Mesodermal cell (in vitro differentiated cells): ENCODE data around the gene ECT2L.

Source experiments
- H3K27ac ChIP-seq: 2 replicates; pipeline ENCODE4 v1.7.0; 2013; ENCODE audit warnings: mild to moderate bottlenecking, low read depth, low read length, moderate library complexity; ENCODE audit not compliant: severe bottlenecking
- H3K36me3 ChIP-seq: 2 replicates; pipeline ENCODE4 v1.7.1; 2013; ENCODE audit warnings: mild to moderate bottlenecking, low read length, moderate library complexity; ENCODE audit not compliant: control insufficient read depth, insufficient read depth
- H3K4me1 ChIP-seq: one replicate; pipeline ENCODE4 v1.7.1; 2013; ENCODE audit warnings: mild to moderate bottlenecking, low read length; ENCODE audit not compliant: insufficient read depth, control insufficient read depth, poor library complexity, severe bottlenecking
- H3K4me3 ChIP-seq: 2 replicates; pipeline ENCODE4 v1.7.0; 2013; ENCODE audit warnings: low read length, control low read depth, mild to moderate bottlenecking; ENCODE audit not compliant: insufficient read depth, poor library complexity, severe bottlenecking; ENCODE audit errors: extremely low read depth
- H3K9me3 ChIP-seq: 2 replicates; pipeline ENCODE4 v1.7.1; 2013; ENCODE audit warnings: mild to moderate bottlenecking, low read length, moderate library complexity; ENCODE audit not compliant: control insufficient read depth
- WGBS, 2 experiments: methylation state at CpG; one replicate each; pipeline ENCODE4 v1.1.5; 2013; ENCODE audit warnings: missing lambda C conversion rate in 2 of 2; ENCODE audit not compliant: insufficient coverage in 2 of 2; 5-methylcytosine and 5-hydroxymethylcytosine counted together

Gene ECT2L

GRCh38 chr6:138778331-138778730, 17.6 kb upstream of the ECT2L start:
- no peaks in the 10 kb centered on the region for H3K9me3 ChIP-seq
- no peak overlapping the region for H3K27ac ChIP-seq
- H3K36me3 ChIP-seq, result peaks cover 17% of the 10 kb centered on the region
- H3K4me3 ChIP-seq, result no peak overlapping the region
- H3K4me1 ChIP-seq, result peaks cover 4% of the 10 kb centered on the region
- WGBS, 2 experiments, result 70 to 83% methylated on average over 2 to 5 of the region's 6 CpGs

- Histone ChIP-seq H3K9me3 (no peaks in the 10 kb centered on the region), H3K4me1 (no peaks in the 10 kb centered on the region), H3K27ac (no peak overlapping the region), H3K4me3 (no peak overlapping the region), H3K36me3 (peaks cover 26% of the 10 kb centered on the region)
- 88 to 94% methylated on average over 2 of the region's 4 CpGs for WGBS, 2 experiments
These were observed 13.6 kb upstream of the ECT2L start for GRCh38 chr6:138782243-138782642.

- H3K27ac ChIP-seq, result no peak overlapping the region
- 91 to 93% methylated on average over 2 to 3 of the region's 4 CpGs for WGBS, 2 experiments
- H3K4me3 ChIP-seq, result no peak overlapping the region
- H3K36me3 ChIP-seq, result peaks cover 32% of the 10 kb centered on the region
- H3K4me1 ChIP-seq, result no peaks in the 10 kb centered on the region
- H3K9me3 ChIP-seq, result no peaks in the 10 kb centered on the region
These were observed 10.8 kb upstream of the ECT2L start for GRCh38 chr6:138785079-138785478.

- Histone ChIP-seq H3K4me1 (no peaks in the 10 kb centered on the region), H3K36me3 (peaks cover 26% of the 10 kb centered on the region), H3K4me3 (no peak overlapping the region), H3K27ac (no peak overlapping the region), H3K9me3 (no peaks in the 10 kb centered on the region)
- WGBS, 2 experiments, result 92 to 100% methylated on average over 3 of the region's 3 CpGs
These were observed 9.9 kb upstream of the ECT2L start for GRCh38 chr6:138785980-138786379.

DNA sequence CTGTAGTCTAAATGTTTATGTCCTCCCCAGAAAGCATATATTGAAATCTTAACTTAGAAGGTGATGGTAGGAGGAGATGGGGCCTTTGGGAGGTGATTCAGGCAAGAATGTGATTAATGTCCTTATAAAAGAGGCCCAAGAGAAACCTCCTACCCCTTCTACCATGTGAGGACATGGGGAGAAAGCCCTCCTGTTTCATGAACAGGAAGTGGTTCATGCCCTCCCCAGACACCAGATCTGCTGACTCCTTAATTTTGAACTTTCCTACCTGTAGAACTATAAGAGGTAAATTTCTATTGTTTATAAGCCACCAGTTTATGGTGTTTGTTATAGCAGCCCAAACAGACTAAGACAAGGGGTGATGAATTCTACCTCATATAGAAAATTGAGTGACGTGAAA, 8.7 kb upstream of the ECT2L start:
- no peak overlapping the region for H3K4me3 ChIP-seq
- no peaks in the 10 kb centered on the region for H3K9me3 ChIP-seq
- H3K4me1 ChIP-seq, result no peaks in the 10 kb centered on the region
- H3K27ac ChIP-seq, result no peak overlapping the region
- H3K36me3 ChIP-seq, result peaks cover 26% of the 10 kb centered on the region
- whole genome bisulfite sequencing, 2 experiments, result 100% methylated on average over 1 of the region's 1 CpG; no CpG with 5 or more reads in 1 of the 2 experiments

DNA sequence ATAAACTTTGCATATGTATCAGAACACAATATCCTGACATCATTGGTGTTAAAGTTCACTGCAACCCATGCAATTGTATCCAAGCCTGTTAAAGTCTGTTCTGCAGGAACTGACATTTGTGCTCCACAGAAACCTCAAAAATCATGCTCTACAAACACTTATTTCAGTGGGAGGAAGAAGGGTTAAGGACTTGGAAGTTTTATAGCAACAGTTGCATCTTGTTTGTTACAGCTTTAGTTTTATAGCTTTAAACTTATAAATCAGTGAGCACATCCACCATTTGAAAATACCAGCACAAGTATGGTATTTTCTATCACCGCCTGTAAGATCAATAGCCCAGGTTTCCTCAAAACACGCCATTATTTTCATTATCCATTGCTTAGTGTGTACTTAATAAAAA, 884 bp downstream of the ECT2L start:
- Histone ChIP-seq H3K9me3 (no peaks in the 10 kb centered on the region), H3K27ac (no peak overlapping the region), H3K4me3 (no peak overlapping the region), H3K4me1 (no peaks in the 10 kb centered on the region), H3K36me3 (peaks cover under 1% of the 10 kb centered on the region)
- no CpG with 5 or more reads among the region's 2 CpGs for WGBS, 2 experiments

DNA sequence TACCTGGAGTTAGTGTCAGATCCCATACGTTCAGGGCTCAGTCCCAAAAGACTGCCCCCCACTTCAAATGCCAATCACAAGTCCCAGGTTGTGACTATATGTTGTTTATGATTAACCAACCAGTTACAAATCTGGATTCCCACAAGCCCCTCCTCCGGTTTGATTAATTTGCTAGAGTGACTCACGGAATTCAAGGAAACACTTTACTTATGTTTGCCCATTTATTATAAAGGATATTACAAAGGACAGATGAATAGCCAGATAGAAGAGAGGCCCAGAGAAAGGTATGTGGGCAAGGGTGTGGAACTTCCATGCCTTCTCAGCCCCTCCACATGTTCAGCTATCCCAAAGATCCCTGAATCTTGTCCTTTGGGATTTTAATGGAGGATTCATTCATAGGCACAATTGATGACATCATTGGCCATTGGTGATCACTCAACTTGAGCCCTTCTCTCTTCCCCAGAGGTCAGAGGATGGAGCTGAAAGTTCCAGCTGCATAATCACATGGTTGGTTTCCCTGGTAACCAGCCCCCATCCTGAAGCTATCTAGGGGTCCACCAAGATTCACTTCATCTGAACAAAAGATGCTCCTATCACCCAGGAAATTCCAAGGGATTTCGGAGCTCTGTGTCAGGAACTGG, 2.0 kb downstream of the ECT2L start:
- Histone ChIP-seq H3K36me3 (no peaks in the 10 kb centered on the region), H3K4me3 (no peak overlapping the region), H3K27ac (no peak overlapping the region), H3K4me1 (no peaks in the 10 kb centered on the region), H3K9me3 (no peaks in the 10 kb centered on the region)
- 100% methylated on average over 1 of the region's 4 CpGs for WGBS, 2 experiments

DNA sequence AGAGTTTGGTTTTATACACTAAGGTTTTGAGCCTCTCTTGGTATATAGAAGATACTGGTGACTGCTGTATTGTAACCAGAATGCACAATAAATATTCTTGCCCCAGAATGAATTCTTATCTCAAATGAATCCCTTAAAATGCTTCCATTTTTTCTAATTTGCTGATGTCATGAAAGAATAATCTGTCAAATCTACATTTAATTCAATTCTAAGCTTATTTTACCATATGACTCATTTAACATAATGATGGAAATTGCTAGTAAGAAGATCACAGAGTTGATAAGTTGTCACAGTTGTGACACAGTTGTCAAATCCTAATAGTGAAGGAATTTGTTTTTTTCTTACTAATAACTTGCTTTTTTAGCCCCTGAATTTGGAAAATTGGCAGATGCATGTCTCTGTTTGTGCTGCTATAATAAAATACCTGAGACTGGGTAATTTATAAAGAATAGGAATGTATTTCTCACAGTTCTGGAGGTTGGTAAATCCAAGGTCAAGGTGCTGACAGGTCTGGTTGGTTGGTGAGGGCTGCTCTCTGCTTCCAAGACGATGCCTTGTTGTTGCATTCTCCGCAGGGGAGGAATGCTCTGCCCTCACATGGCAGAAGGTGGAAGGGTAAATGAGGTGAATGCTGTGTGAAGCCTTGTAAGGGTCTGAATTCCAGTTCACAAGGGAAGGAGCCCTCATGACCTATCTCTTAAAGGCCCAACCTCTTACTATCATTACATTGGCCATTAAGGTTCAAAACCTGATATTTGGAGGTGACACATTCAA, 4.7 kb downstream of the ECT2L start:
- WGBS, 2 experiments, result 38% methylated on average over 2 of the region's 2 CpGs; no CpG with 5 or more reads in 1 of the 2 experiments
- no peak overlapping the region for H3K27ac ChIP-seq
- no peak overlapping the region for H3K4me3 ChIP-seq
- no peaks in the 10 kb centered on the region for H3K36me3 ChIP-seq
- no peaks in the 10 kb centered on the region for H3K4me1 ChIP-seq
- no peaks in the 10 kb centered on the region for H3K9me3 ChIP-seq

DNA sequence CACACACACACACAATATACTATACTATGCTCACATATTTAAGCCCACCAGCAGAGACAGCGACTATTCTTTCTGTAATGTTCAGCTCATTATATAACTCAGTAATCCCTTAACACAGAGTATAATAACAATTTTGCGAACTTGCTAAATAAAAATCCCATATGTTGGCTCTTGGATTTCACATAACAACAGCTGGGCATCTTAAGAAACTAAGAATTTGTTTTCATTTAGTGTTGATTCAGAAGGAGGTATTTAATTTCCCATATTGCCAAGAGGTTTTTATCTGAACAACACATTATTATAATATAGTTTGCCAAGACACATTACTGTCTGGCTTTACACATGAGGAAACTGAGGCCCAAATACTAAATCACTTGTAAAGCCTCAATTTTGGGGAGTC, 7.4 kb downstream of the ECT2L start:
- Histone ChIP-seq H3K27ac (no peak overlapping the region), H3K4me3 (no peak overlapping the region), H3K4me1 (no peaks in the 10 kb centered on the region), H3K36me3 (no peaks in the 10 kb centered on the region), H3K9me3 (no peaks in the 10 kb centered on the region)
- 75 to 83% methylated on average over 1 of the region's 2 CpGs for WGBS, 2 experiments

DNA sequence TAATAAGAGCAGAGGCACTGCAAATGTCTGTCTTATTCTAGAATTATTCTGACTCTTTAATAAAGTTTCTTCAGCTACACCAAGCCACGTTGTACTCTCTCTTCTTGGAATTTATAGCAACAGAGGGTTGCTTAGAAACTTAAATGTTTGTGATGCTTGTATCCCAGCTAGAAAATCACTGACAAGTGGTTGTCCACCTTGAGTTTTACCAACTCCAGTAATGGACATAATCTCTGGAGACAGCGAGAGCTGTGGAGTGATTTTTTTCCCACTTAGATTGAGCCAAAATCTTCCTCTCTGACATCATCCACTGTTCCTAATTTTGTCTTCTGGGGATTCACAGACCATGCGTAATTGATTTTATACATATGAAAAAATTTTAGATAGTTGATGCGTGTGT, 8.0 kb downstream of the ECT2L start:
- Histone ChIP-seq H3K9me3 (no peaks in the 10 kb centered on the region), H3K36me3 (no peaks in the 10 kb centered on the region), H3K27ac (no peak overlapping the region), H3K4me3 (no peak overlapping the region), H3K4me1 (no peaks in the 10 kb centered on the region)
- WGBS, 2 experiments, result 100% methylated on average over 1 of the region's 4 CpGs; no CpG with 5 or more reads in 1 of the 2 experiments
